HG03432 (cell line): Measurements from ENCODE around the gene ATP1A4.

Experiments used
- ATAC-seq: cut with Tn5 transposase; IDR thresholded peaks from one replicate; pipeline ENCODE4 v1.9.1; 2021; ENCODE audit warnings: mild to moderate bottlenecking, moderate library complexity; ENCODE audit not compliant: unreplicated experiment

The ATP1A4 gene

DNA sequence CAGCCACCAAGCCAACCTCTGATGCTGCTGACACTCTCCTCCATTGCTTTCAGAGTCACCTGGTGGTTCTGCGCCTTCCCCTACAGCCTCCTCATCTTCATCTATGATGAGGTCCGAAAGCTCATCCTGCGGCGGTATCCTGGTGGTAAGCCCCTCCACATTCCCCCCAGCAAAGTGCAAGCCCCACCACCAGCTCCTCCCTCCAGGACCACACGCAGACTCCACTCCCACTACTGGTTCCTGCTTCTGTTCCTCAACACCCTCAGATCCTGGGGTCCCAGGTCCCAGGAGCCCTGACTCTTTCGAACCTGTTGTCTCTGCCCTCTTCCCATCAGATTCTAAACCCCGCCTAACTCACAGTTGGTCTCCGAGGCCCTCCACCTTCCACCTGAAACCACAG lies 11.6 kb upstream of the ATP1A4 start:
- no peak for ATAC-seq

DNA sequence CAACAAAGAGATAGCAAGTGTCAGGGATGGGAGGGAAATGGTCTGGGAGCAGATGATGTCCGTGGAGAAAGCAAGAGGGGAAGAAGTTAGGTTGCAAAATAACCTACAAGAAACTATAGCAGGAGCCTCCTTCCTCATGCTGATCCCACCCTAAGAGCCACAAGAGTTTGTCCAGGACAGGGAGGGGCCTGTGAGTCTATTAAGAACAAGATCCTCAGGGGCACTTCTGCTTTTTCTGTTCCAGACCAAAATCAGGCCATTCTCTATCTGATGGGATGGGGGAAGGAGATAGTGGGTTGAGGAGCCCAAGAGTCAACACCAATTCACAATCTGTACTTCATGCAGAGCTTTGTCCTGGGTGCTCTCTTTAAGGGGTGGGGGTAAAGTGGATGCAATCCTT lies 7.7 kb upstream of the ATP1A4 start:
- ATAC-seq, result no peak

DNA sequence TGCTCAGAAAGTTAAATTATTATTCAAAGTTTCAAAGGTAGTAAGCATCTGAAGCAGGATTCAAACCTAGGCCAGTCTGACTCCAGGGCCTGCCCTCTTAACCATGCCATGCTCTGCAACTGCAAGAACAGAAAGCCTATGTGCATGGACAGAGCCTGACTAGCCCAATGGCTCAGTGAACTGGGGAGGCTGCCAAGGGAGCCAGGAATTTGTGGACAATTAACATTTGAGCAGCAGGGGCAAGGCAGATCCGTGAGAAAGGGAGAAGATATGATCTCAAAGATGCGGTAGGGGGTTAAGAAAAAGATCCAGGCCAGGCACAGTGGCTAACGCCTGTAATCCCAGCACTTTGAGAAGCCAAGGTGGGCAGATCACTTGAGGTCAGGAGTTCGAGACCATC lies 6.5 kb upstream of the ATP1A4 start:
- ATAC-seq, result no peak

DNA sequence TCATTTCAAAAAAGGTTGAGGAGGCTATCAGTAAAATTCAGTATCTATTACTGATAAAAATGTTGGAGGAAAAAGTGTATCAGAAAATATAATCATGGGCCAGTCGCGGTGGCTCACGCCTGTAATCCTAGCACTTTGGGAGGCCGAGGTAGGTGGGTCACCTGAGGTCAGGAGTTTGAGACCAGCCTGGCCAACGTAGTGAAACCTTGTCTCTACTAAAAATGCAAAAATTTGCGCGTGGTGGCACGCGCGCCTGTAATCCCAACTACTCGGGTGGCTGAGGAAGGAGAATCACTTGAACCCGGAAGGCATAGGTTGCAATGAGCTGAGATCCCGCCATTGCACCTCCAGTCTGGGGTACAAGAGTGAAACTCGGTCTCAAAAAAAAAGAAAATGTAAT lies 5.3 kb upstream of the ATP1A4 start:
- no peak for ATAC-seq

DNA sequence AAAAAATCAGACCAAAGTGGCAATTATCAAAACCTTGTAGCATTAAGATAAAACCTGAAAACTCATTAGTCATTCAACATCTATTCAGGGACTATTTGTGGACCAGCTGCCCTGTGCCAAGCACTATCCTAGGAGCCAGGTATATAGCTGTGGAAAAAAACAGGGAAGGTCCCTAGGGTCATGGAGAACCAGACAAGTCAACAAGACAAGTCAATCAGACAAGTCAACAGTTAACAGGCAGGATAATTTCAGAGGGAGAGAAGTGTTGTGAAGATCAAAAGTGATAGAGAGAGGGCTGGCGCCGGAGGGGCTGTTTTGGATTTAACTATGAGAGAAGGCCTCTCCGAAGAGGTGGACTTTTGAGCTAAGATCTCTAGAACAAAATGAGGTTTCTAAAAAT lies 3.3 kb upstream of the ATP1A4 start:
- ATAC-seq, result no peak

DNA sequence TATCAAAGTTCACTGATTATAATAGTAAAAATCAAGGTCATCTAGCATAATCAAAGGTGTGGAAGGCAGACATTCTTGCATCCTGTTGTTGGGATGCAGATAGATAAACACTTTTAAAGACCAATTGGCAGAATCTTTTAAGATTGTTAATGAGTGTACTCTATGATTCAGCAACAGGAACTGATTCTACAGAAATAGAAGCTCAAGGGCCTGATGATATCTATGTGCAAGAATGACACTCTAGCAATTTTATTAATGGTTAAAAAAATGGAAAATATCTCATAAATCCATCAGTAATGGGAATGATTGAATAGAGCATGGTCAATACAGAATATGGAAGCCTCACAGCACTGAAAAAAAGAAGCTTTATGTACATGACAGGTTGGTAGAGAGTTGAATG lies 2.2 kb upstream of the ATP1A4 start:
- ATAC-seq, result no peak

DNA sequence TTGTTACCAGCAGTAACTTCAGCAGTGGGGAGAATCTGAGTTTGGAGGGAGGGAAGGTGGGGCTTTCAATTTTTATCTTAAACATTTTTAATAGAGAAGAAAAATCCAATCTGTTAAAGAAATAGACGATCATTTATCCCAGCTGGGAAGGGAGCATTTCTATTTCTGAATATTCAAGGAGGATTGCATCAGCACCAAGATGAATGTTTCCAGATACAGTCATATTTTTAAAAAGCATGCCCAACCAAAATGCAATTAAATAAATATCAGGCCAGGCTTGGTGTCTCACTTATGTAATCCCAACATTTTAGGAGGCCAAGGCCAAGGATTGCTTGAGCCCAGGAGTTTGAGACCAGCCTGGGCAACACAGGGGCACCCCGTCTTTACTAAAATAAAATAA lies 1.7 kb upstream of the ATP1A4 start:
- no peak for ATAC-seq

DNA sequence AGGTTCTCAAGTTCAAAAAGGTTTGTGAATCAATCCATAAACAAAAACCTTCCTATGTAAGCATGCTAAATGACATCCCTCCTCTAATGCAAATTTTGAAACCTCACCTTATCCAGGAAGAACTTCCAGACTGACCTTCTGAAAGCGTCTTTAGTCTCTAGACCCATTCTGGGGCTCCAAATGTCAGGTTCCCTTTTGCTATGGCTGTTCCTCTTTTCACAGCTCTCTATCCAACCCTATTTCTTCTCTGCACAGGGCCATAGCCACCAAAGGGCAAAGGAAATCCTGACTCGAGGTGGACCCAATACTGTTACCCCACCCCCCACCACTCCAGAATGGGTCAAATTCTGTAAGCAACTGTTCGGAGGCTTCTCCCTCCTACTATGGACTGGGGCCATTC lies 3.4 kb downstream of the ATP1A4 start:
- no peak for ATAC-seq

DNA sequence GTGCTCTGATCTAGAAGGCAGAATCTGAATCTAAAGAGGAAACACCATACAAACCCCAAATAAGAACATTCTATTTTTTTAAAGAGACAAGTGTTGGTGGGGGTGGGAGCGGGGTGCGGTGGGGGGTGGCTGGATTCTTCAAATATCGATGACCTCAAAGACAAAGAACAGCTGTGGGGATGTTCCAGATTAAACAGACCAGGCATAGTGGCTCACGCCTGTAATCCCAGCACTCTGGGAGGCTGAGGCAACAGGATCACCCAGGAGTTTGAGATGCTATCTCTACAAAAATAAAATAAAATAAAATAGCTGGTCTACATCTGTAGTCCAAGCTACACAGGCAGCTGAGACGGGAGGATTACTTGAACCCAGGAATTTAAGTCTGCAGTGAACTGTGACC lies 5.0 kb downstream of the ATP1A4 start:
- no peak for ATAC-seq

DNA sequence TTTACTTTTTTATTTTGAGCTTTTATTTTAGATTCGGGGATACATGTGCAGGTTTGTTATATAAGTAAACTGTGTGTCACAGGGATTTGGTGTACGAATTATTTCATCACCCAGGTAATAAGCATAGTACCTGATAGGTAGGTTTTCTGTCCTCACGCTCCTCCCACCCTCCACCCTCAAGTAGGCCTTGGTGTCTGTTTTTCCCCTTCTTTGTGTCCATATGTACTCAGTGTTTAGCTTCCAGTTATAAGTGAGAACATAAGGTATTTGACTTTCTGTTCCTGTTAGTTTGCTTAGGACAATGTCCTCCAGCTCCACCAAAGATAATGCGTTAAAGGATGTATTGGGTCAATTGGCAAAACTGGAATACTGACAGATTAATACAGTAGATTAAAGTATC lies 5.8 kb downstream of the ATP1A4 start:
- ATAC-seq, result no peak

DNA sequence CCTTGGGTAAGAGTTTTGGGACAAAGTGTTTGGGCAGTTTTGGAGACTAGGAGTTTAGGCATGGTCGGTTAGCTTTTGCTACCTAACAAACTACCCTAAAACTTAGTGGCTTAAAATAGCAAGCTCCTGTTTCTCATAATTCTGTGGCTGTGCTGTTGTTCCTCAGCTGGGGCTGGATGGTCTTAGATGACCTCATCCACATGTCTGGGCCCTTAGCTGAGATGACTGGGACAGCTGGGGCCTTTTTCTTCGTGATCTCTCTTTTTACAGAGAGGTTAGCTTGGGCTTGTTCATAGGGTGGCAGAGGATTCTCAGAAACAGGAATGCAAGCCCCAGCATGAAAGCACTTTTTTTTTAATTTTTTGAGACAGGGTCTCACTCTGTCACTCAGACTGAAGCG lies 6.6 kb downstream of the ATP1A4 start:
- ATAC-seq, result no peak

DNA sequence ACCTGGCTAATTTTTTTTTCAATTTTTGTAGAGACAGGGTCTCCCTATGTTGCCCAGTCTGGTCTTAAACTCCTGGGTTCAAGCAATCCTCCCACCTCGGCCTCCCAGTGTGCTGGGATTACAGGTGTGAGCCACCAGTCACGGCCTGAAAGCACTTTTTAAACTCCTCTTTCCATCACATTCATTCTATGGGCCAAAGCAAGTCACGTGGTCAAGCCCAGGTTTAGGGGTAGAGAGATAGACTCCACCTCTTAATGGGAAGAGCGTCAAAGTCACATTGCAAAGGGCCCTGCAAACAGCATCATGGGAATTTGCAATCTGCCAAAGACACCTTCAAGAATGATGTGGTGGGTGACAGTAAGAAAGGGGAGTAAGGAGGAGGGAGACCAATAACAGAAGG lies 7.1 kb downstream of the ATP1A4 start:
- no peak for ATAC-seq

DNA sequence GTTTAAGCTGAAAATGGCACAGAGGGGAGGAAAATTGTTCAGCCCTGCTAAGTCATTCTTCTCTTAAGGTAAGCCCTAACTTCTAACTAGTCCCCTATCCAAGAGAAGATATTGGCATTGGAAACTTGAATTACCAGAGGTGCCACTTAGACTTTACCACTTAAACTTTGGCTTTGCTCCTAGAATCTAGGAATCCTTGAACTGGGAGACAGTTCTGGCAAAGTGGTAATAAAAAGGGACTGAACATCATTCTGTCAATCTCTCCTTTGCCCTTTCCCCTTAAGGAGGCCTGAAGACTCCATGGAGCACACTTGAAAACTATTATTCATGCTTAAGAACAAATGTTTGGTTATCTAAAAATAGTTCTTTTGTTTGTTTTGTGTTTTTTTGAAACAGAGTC lies 8.4 kb downstream of the ATP1A4 start:
- ATAC-seq, result no peak

DNA sequence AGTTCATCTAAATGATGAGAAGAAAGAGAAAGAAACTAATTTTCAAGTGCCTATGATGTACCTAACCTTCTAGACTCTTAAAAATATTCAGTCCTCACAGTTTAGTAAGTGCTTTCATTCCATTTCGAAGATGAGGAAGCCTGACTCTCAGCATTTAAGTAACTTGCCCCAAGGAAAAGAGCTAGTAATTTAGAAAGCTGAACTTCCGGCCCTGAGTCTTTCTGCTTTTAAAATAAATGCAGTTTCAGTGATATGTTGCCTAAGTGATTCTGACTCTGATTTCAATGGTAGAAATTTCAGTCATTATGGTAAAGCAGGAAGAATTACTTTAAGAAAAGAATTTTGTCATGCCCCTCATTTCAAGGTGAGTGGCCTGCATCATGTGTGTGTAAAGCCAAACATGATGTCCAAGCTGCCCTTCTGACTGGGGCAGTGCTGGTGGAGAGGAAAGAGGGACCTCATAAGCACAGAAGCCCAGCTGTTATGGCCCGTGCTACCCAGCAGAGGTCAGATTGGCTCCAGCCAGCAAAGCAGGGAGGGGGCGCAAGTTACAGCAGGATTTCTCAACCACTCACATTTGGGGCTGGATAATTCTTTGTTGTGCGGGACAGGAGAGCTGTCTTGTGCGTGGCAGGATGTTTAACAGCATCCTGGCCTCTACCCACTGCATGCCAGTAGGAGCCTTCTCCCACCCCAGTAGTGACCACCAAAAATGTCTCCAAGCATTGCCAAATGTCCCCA lies 10.7 kb downstream of the ATP1A4 start:
- no peak for ATAC-seq

DNA sequence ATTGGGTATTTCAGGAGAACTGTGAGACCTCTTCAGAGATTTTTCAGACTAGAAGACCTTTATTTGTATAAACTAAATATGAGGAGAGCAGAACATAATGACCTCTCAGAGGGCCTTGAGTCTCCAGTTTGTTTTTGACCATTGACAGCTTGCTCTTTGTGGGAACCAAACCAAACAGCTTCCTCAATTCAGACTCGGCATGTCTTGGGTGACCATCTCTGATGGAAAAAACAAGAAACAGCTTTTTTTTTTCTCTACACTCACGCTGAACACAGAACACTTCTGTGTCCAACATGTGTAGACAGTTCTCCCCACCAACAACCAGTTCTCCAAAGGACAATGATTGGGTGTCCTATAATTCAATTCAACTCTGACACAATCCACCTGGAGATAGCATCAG lies 11.5 kb downstream of the ATP1A4 start:
- ATAC-seq, result no peak

DNA sequence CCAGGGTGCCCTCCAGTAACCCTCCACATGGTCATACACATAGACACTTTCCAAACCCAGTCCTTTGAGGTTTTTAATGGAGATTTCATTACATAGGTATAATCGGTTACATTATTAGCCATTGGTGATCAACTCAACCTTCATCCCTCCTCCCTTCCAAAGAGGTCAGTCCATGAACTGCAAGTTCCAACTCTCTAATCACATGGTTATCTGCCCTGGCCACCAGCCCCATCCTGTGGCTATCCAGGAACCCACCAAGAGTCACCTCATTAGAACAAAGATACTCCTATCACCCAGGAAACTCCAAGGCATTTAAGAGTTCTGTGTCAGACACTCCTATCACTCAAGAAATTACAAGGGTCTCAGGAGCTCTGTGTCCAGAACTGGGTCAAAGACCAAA lies 12.2 kb downstream of the ATP1A4 start:
- no peak for ATAC-seq

DNA sequence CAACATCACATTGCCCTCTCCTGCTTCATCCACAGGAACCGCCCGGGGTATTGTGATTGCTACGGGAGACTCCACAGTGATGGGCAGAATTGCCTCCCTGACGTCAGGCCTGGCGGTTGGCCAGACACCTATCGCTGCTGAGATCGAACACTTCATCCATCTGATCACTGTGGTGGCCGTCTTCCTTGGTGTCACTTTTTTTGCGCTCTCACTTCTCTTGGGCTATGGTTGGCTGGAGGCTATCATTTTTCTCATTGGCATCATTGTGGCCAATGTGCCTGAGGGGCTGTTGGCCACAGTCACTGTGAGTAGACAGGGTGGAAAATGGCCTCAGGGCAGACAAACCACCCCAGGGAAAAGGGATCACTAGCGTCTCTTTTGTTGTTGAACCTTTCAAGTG lies 12.7 kb downstream of the ATP1A4 start:
- no peak for ATAC-seq

DNA sequence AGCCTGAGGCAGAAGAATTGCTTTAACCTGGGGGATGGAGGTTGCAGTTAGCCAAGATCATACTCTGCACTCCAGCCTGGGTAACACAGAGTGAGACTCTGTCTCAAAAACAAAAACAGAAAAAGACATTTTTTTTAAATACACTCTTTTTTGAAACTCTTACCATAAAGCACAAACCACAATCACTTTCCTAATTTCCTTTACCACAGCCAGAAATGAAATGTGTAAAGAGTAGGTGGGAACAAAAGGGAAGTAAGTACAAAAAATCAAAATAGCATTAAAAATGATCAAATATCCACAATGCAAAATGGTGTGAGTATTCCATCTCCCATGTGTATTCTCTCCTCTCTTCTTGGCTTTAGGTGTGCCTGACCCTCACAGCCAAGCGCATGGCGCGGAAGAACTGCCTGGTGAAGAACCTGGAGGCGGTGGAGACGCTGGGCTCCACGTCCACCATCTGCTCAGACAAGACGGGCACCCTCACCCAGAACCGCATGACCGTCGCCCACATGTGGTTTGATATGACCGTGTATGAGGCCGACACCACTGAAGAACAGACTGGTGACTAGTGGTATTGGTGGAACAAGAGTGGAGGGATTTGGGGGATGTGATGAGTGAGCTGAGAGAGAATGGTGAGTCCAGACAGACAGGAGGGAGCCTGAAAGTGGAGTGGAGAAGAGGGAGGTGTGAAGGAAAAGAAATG lies 14.9 kb downstream of the ATP1A4 start:
- no peak for ATAC-seq

DNA sequence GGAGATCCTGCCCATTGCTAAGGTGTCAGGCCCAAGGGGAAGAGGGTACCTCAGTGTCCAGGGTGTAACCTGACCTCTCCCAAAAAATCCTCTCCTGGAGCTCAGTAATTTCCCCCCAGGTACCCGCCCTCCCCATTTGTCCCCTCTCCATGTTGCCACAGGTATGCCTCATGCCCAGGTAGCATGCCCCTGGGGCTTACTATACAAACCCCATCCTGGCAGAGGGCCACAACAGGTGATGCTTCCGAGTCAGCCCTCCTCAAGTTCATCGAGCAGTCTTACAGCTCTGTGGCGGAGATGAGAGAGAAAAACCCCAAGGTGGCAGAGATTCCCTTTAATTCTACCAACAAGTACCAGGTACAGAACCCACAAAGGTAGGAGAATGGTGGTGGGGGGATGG lies 15.7 kb downstream of the ATP1A4 start:
- ATAC-seq, result no peak

DNA sequence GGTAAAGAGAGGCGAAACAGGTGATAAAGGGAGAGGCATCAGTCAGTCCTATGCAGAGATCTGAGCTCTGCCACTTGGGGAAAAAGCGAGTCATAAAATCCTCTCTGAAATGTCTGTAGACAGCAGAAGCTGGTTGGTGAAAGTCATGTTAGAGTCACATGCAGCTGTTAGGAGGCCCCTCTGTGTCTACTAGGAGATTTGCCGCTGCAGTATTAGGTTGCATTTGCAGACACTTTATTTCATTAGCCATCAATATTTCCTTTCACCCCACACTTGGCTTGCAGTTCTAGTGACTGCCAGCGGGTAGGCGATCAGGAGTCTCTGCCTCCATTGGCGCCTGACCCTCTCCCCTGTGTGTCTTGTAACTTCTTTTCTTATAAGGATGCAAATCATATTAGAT lies 16.2 kb downstream of the ATP1A4 start:
- no peak for ATAC-seq

DNA sequence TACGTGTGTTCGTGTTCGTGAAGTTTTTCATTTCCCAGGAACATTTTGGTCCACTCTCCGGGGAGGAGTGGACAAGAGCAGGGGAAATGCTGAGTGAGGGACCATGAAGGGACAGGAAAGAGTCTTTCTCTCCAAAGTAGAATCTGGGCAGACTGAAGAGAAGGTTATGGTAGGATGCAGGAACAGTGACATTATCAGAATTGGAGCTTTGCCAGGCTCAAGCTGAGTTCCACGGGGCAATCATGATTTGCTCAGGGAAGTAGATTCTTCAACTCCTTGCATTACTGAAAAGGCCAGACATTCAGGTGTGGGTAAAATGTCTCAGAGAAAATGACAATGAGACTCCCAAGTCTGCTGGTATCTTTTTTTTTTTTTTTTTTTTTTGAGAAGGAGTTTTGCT lies 16.6 kb downstream of the ATP1A4 start:
- ATAC-seq, result no peak

DNA sequence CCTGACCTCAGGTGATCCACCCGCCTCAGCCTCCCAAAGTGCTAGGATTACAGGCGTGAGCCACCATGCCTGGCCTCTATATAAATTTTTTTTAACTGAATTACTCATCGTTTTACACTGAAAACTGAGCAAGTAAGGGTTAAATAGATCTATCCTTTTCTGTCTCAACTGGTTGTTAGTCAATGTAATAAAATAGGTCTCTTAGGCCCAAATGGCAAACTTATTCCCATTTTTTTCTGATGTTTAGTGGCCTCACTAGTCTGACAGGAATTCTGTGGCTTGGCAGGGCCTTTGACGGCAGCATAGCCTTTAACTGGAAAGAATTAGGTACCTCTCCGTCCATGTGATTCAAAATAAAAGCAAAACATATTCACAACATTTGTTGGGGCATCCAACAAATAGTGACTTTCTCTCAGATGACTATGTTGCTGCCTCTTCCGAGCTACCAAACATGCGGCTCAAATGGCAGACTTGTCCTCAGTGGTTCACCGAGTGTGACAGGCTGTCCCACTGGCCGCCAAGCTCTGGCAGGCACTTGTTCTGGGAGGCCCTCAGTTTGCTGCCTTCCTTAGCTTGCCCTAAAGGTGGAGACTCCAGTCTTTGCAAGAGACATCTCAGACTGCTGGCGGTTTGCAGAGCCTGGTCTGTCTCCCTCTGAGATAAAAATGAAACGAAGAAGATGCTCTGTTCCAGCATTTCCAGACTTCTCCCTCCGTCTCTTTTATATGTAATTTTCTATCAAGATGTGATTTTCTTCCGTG lies 17.4 kb downstream of the ATP1A4 start:
- ATAC-seq, result no peak
